HG02571 (cell line): ENCODE results near the gene MTUS2.
"Not testable (repeated sequence)": the region's sequence is repeated elsewhere in the genome, so short reads cannot be mapped to it uniquely, and the experiment has no call there.

Experiments
- ATAC-seq: cut with Tn5 transposase; IDR thresholded peaks from one replicate; pipeline ENCODE4 v1.9.1; 2021; ENCODE audit warnings: mild to moderate bottlenecking, moderate library complexity; ENCODE audit not compliant: unreplicated experiment

Gene MTUS2

DNA sequence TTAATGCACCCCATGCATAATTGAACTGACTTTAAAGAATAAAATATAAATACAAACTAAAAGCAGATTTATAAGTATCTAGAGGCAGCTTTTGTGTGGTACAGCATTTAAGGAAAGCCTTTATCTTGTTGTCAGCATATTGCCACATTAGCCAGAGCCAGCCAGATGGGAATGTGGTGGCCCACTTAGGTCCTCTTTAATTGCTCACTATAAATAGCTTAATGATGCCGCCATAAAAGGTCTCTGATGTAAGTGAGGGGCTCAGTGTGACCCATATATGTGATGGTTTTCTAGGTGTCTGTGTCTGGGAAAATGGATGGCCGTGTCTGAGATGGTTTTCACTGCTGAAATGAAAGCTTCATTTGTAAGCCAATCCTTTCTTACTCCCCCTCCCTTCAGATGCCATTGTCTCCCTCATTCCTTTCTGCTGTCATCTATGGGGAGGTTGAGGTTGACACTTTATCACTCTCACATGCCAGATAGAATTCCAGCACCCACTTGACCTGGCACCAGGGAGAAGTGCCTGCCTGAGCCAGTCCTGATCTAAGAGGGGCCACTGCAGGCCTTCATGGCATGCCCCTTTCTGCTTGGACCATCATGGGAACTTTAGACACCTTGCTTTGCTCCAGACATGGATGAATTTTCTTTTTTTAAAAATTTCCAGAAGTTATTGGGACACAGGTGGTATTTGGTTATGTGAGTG, 135.3 kb downstream of the MTUS2 start:
- no peak for ATAC-seq

DNA sequence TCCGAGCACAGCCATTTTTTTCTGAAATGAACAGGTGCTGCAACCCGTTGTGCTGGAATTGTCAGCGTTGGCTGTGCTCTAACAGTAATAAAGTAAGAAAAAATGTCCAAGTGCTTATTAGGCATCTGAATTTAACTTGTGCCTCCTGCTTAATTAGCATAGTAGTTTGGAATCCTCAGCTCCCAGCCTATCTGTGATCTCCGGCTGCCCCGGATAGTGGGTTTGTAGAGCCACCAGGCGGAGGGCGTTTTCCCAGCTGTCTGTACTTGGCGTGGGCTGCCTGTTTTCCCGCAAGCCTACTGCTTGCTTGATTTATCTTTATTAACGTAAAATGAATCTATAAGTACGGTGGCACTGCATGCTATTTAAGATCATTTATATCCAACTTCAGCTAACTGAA, 137.9 kb downstream of the MTUS2 start:
- ATAC-seq, result no peak

DNA sequence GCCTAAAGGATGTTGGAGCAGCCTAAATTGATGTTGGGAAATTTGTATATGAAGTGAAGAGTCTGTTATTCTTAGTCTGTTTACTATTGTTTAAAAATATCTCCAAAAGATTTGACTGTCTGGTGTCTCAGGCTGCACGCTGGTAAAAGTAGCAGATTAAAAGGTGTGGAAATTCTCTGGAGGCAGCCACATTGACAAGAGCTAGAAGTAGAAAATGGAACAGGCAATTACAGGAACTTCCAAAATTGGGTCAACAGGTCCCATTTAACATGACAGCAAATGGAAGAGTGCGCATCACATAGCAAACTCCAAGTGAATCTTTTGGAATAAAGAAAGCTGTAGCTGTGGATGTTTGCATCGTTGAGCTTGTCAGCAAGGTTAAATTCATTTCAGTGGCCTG, 138.3 kb downstream of the MTUS2 start:
- no peak for ATAC-seq

DNA sequence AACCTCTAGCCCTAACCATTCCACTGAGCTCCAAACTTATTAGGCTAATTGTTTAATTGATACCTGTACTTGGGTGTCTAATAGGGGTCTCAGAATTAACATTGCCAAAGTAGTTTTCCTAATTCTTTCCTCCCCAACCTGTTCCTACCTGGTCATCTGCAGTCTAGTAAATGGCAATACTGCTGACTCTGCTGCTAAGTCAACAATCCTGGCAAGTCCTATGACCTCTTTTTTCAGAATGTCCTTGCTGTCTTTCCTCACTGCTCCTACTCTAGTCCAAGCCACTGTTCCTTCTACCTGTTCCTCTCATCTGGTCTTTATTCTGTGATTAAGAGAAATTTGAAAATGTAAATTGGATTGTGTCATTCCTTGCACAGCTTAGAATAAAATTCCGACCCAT, 143.9 kb downstream of the MTUS2 start:
- no peak for ATAC-seq

DNA sequence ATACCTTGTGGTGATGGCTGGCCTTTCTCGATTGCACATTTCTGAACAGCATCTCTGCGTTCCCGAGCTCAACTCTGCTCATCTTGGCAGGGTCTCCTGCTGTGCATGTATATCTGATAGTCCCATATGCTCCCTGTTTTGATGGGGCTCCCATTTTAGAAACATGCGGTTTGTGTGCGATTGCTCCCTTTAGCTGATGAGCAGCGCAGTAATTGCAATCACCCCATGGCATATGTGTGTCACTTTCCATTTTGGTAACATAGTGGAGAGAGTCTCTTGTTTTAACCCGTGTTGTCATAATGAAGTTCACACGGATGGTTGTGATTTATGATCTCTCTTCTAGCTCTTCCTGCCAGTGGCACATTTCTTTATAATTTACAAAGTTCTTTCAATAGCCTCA, 144.7 kb downstream of the MTUS2 start:
- no peak for ATAC-seq

DNA sequence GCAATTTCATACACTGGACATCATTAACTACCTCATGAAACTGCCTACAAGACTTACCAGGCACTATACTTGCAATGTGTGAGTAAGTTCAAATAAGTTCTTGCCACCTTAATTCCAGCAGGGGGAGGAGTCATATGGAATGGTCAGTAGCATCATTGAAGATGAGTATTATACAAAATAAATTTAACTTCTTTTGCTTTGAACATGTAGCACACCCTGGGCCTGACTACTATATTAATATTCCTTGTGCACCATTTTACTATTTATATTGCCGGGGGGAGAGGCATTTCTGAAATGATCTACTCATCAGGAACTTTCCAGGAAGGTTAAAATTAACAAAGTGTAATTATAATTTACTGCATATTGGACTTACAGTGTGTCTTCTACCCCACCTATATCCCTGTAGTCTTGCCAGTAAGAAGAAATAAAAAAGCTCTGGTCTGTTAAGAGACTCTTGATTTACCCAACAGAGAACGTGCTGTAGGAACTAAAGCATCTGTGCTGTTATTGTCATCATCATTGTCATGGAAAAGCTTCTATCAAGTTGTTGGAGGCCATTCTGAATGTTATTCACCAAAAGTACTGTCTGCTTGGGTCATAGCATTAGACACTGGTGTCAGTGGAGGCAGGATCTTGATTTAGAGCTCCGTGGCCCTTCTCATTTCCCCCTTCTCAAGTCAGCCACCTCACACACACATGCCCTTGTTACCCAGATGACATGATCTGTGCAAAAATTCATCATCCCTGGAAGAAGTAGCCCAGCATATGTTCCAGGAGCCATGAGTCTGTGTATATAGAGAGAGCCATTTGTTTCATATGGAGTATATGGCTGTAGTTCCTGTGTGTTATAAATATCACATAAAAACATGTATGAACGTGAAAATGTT, 147.1 kb downstream of the MTUS2 start:
- no peak for ATAC-seq

DNA sequence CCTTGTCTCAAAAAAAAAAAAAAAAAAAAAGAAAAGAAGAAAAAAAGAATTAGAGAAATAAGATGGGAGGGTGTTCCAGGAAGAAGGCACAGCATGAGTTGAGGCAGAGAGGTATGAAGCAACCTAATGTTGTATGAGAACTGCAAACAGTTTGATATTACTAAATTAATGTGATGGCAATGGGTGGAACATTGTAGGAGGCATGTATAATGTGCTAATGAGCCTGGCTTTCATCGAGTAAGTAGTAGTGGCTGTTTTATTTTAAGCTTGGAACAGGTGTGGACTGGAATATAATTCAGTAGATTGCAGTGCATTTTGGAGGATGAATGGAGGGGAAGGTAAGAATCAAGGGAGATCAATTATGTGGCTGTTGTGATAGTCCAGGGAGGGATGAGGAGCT, 156.1 kb downstream of the MTUS2 start:
- ATAC-seq, result no peak

DNA sequence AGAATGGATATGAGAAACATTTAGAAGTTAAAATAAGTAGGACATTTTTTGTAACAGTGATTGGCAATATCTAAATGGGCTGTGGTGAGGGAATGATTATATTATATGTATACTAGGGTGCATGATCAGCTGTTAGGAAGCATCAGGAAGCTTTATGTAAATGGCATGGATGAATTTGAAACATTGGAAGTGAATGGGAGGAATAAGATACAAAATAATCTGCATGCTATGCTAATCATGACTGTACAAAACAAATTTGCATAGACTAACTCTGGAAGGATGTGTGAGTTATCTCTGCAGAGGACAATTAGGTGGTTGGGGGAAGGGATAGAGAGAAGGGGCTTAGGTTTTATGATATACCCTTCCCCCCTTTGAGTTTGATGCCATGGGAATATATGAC, 156.5 kb downstream of the MTUS2 start:
- ATAC-seq, result no peak

DNA sequence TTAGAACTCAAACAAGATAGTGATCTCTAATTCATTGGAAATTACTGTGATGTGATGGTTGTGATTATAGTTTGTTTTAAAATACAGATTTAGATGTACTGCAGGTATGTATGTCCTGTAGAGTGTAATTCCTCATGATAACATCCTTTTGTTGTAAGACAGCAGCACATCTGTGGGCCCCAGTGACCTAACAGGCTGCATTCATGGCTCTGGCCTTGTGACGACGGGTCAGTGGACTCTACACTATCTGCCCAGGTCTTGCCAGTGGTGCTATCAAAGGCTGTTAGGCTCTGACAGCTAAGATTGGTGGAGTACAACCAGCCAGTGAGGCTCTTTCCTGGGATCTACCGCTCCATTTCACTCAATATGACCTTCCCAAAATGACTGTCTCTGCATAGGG, 158.4 kb downstream of the MTUS2 start:
- no peak for ATAC-seq

DNA sequence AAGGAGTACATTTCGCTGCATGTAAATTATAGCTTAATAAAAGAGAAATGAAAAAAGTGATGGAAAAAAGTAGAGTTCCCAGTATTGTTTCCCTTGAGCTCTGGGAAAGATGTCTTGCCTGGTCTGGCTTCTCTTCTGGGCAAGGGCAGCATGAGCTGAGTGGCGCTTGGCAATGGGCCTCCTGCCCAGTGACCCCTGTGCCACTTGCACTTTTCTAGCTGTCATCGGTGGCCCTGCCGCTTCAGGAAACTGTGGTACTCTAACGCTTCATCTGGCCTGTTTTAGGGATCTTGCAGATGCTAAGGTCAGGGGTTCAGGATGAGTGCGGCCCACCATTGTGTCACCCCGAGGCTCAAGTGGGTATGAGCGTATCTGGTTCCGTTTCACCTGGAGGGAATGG, 161.4 kb downstream of the MTUS2 start:
- ATAC-seq, result no peak

DNA sequence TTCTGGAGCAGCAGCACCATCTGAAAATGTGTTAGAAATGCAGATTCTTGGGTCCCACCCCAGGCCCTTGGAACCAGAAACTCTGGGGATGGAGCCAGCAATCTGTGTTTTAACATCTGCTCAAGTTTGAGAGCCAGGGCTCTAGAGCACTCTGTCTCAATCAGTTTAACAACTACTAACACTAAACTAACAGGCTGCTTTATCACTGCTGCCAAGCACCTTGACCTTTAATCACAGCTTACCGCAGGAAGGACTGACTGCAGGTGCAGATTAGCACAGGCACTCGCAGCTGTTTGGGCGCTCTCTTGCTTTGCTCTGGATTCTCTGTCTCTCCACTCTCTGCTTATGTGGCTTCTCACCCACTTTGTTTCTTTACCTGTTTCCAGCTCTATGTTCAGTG, 163.5 kb downstream of the MTUS2 start:
- ATAC-seq, result no peak

DNA sequence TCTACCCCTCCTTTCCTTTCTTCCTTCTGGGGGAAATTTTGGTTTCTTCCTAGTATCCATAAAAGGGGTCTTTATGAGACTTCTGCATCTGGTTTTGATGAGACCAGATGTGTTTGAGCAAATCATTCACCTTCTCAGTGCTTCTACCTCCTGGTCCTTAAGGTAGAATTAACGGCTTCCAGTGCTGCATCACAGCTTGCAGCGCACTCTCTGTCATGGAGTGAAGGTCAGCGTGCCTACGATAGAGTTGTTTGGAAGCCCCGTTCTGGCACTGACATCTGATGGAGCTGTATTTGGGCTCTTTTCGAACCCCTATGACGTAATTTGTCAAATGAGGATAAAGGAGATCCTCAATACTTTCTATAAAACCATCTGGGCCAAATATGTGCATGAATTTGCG, 164.2 kb downstream of the MTUS2 start:
- no peak for ATAC-seq

DNA sequence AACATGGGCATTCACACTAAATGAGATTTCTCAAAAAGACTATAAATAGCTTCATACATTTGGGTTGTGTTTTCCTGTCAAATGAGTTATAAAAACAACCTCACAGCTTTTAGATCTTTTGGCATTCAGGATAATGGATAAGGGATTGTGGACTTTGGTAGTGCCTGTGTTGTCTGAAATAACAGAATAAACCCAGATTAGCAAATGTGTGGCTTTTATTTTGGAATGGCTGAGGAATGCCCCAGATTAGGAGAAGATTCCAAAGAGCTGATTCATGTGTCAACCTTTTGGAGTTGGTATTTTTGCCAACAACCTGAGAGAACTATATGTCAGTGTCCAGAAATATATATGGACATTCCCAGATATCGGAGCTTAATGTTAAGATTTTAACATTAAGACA, 164.7 kb downstream of the MTUS2 start:
- ATAC-seq, result no peak

DNA sequence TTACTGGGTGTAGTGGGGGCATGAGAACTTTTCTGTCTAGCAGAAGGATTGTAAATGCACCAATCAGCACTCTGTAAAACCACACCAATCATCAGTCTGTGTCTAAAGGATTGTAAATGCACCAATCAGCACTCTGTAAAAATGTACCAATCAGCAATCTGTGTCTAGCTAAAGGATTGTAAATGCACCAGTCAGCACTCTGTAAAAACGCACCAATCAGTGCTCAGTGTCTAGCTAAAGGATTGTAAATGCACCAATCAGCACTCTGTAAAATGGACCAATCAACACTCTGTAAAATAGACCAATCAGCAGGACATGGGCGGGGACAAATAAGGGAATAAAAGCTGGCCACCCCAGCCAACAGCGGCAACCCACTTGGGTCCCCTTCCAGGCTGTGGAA, 170.2 kb downstream of the MTUS2 start:
- not testable (repeated sequence) for ATAC-seq

DNA sequence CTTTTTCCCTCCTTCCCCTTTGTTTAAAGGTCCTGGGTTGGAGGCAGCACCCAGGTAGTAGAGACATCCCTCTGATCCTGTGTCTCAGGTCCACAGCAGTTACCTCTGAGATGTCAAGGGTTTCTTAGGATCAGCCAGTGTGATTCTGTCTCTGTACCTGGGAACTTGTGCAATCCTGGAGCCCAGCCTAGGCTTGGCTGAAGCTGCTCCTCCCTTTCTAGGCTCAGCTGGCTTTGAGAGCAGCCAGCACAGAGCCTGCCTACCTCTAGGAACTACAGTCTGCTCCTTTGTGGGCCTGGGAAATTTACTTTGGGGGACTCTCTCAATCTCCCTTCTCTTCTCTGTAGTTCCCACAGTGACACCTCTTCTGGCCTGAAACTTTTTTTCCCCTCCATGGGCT, 171.6 kb downstream of the MTUS2 start:
- ATAC-seq, result no peak

DNA sequence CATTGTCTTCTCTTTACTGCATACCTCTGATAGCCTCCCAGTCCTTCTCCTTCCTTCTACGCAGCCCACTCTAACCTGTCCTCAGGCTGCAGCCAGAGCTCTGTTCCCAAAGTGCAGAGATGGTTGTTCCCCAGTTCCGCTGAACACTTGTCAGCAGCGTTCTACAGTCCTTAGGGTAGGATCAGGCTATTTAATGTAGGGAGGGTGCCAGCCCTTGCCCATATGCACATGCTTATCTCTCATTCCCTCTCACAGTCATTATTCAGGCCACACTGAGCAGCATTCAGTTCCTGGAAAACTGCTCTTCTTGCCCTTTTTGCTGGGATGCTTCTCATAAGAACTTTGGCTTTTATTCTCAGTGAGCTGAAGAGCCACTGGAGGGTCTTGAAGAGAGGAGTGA, 180.7 kb downstream of the MTUS2 start:
- ATAC-seq, result no peak

DNA sequence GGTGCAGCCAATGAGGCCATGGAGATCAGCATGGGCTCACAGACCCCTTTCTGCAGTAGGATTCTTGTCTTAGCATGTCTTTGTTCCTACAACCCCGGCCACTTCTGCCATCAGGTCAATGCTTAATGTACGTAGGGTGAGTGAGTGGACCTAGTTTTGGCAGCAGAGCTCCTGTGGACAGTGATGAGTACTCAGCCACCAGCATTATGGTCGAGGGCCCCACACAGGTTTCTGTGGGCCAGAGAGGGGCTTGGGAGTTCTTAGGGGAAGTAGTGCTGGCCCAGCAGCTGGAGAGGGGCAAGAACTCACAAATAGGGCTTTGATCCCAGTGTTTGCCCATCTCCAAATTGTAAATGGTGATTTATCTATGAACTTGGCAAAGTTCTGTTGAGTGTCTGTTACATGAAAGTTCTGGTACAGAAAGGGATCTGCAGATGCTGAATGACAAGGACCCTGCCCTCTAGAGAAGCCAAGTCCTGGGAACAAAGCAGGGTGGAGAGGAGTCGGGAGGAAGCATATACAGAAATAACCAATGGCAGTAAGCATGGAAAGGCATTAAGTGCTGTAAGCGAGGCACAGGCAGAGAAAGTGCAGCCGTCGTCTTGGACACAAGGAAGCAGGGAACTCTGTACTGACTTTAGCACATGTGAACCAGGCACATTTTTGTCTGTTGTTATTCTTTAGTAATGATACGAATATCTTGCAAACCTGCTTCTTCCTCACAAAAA, 185.1 kb downstream of the MTUS2 start:
- ATAC-seq, result no peak

DNA sequence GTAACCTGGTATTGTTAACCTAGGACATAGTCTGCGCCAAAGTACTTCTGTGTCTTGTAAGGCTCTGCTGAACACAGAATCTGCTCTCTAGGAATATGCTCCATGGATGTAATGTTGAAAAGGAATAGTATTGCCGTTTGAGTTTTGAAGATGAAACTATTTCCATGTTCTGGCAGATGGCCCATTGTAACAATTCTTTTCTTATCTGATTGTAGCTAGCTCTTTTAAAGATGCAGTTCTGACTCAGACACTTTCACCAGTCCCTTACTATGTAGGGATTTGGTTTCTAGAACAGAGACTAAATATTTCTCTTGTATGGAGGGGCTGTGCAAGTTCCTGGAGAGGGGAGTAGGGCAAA, 185.6 kb downstream of the MTUS2 start:
- ATAC-seq, result no peak

DNA sequence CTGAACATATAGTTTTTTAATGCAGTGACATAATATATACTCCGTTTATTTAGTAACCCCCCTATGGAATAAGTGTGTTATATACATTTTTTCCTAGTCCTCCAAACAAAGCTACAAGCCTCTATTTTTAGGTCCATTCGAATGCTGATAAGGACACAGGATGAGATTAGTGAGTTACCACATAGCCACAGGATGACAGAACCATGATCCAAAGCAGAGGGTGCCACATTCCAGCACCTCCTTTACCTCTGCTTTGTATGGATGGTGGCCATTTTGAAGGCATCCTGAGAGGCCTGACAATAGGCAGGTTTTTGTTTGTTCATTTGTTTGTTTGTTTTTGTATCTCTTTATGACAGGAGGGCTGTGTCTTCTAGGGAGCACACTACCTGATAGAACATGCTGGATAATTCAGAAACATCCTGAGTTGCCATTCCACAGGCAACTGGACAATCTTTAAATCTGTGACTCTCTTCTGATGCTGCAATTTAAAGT, 186.3 kb downstream of the MTUS2 start:
- ATAC-seq, result no peak

DNA sequence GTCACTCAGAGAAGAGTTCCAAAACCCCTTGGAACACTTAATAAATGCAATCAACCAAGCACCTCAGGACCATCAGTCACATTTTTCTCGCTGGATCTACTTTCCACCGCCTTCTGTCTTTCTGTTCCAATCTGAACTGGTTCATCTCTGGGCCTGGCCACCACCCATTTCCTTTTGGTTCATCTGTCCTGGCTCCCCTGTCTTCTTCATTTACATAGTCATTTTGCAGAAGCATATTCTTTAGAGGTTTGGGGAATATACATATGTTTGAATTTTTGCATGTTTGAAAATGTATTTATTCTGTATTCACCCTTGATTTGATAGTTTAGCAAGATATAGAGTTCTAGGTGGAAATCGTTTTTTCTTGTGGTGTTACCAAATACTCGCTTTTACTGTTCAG, 188.2 kb downstream of the MTUS2 start:
- no peak for ATAC-seq

DNA sequence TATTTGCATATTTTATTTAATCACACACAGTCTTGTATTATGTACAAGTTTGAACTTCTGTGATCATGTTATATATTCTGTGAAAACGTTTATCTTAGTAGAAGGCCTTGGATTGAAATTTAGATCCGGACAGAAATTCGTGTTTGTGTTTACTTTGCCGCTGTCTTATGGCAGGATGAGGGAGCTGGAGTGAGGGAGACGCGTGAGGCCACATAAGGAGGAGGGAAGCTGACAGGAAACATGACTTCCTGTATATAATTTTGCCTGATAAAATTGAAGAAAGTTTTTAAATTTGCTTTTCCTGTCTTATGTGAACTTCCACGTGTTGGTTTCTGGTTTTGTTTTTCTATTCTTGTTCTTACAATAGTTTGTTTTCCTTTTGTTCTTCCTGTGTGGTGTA, 200.2 kb downstream of the MTUS2 start:
- no peak for ATAC-seq

DNA sequence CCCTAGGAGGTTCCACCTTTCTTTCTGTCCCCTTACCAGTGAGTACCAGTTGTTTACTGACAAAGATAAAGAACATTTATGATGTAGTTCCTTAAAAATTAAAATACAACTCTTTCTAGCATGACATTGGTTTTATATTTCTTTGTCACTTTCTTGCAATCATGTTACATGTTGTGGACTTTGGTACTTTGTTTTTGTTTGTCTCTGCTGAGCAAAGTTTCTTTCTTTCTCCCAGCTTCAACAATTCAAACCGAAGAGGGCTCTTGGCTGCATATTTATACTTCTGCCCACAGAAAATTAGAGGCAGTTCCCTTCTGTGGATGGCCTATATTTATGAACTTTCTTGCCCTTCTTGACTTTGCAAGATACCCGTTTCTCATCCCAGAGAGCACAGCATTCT, 201.2 kb downstream of the MTUS2 start:
- ATAC-seq, result no peak
